WTC11 (cell line): ENCODE results near the gene MALAT1. TPM values are rescaled to one million over a fixed set of nuclear protein-coding genes. Genes with fewer than 3 reads are reported as not detected.

Experiments used
- ATAC-seq: fragments of 200-7000 bp; cut with Tn5 transposase; 2 replicates; pipeline ENCODE4 v1.10.0; 2021; ENCODE audit warnings: mild to moderate bottlenecking, moderate library complexity
- CTCF ChIA-PET: fragments of 300-600 bp; sonication (Branson Sonifier 250); formaldehyde crosslinking; loops from one replicate; lab custom pipeline; 2021; ENCODE audit warnings: antibody characterized with exemption; lab: Charles Lee
- POLR2A ChIA-PET: fragments of 350-600 bp; sonication (Branson Sonifier 250); formaldehyde crosslinking; loops from one replicate; lab custom pipeline; 2021; ENCODE audit warnings: antibody characterized with exemption; lab: Charles Lee
- DNase-seq: peaks from one replicate; pipeline ENCODE4 v3.0.0; 2021; ENCODE audit warnings: low spot score
- H3K27ac Mint-ChIP-seq: 2 replicates; pipeline ENCODE4 v1.8.0; 2021; ENCODE audit warnings: mixed read lengths
- H3K27me3 Mint-ChIP-seq: 2 replicates; pipeline ENCODE4 v1.8.0; 2021; ENCODE audit warnings: low read depth, mild to moderate bottlenecking, moderate library complexity, mixed read lengths
- H3K36me3 Mint-ChIP-seq: 2 replicates; pipeline ENCODE4 v1.8.0; 2021; ENCODE audit warnings: mixed read lengths
- H3K4me1 Mint-ChIP-seq: 2 replicates; pipeline ENCODE4 v1.8.0; 2022; ENCODE audit warnings: mixed read lengths
- H3K4me3 Mint-ChIP-seq: 2 replicates; pipeline ENCODE4 v1.8.0; 2021; ENCODE audit warnings: mild to moderate bottlenecking, moderate library complexity, mixed read lengths
- H3K9me3 Mint-ChIP-seq: 2 replicates; pipeline ENCODE4 v1.8.0; 2021; ENCODE audit warnings: mixed read lengths
- ARID4B ChIP-seq: sonication (generic); formaldehyde crosslinking; IDR thresholded peaks from 2 replicates; pipeline ENCODE4 v1.8.0; 2023; ENCODE audit warnings: missing genetic modification reagents, mild to moderate bottlenecking, borderline replicate concordance
- E2F5 ChIP-seq: sonication (generic); formaldehyde crosslinking; IDR thresholded peaks from 2 replicates; pipeline ENCODE4 v1.8.1; 2022; ENCODE audit warnings: mild to moderate bottlenecking, moderate library complexity, missing genetic modification reagents
- FOXK1 ChIP-seq: sonication (generic); formaldehyde crosslinking; IDR thresholded peaks from 2 replicates; pipeline ENCODE4 v1.8.0; 2022; ENCODE audit warnings: mild to moderate bottlenecking, moderate library complexity, missing genetic modification reagents
- NR1H2 ChIP-seq: sonication (generic); formaldehyde crosslinking; IDR thresholded peaks from 2 replicates; pipeline ENCODE4 v1.9.0; 2021; ENCODE audit warnings: mild to moderate bottlenecking, moderate library complexity, missing genetic modification reagents
- ZBTB43 ChIP-seq: sonication (generic); formaldehyde crosslinking; IDR thresholded peaks from 2 replicates; pipeline ENCODE4 v1.8.1; 2023; ENCODE audit warnings: mild to moderate bottlenecking, missing genetic modification reagents
- ZNF121 ChIP-seq: sonication (generic); formaldehyde crosslinking; IDR thresholded peaks from 2 replicates; pipeline ENCODE4 v1.8.0; 2023; ENCODE audit warnings: missing genetic modification reagents
- ZNF317 ChIP-seq: sonication (generic); formaldehyde crosslinking; IDR thresholded peaks from 2 replicates; pipeline ENCODE4 v1.8.1; 2023; ENCODE audit warnings: low read depth, mild to moderate bottlenecking, moderate library complexity, missing genetic modification reagents, borderline replicate concordance
- ZNF671 ChIP-seq: fragments of 250-450 bp; sonication (Bioruptor Pico); IDR thresholded peaks from 2 replicates; pipeline ENCODE4 v1.8.0; 2021; ENCODE audit warnings: mild to moderate bottlenecking
- total RNA-seq: library from RNA; stranded (reverse); gene quantifications from 3 replicates; pipeline ENCODE4 v1.2.3, GENCODE V29; 2021
- TF ChIP-seq, protein P1 (sequence below): fragments of 250-450 bp; sonication (Bioruptor Pico); IDR thresholded peaks from 2 replicates; pipeline ENCODE4 v1.9.0; 2021; ENCODE audit warnings: mild to moderate bottlenecking
- TF ChIP-seq, protein P2 (sequence below): sonication (generic); formaldehyde crosslinking; IDR thresholded peaks from 2 replicates; pipeline ENCODE4 v1.8.1; 2023; ENCODE audit warnings: mild to moderate bottlenecking, missing genetic modification reagents, borderline replicate concordance

The MALAT1 gene
- total RNA-seq, 1 experiment from 2014 or later, result 1,830 TPM

DNA sequence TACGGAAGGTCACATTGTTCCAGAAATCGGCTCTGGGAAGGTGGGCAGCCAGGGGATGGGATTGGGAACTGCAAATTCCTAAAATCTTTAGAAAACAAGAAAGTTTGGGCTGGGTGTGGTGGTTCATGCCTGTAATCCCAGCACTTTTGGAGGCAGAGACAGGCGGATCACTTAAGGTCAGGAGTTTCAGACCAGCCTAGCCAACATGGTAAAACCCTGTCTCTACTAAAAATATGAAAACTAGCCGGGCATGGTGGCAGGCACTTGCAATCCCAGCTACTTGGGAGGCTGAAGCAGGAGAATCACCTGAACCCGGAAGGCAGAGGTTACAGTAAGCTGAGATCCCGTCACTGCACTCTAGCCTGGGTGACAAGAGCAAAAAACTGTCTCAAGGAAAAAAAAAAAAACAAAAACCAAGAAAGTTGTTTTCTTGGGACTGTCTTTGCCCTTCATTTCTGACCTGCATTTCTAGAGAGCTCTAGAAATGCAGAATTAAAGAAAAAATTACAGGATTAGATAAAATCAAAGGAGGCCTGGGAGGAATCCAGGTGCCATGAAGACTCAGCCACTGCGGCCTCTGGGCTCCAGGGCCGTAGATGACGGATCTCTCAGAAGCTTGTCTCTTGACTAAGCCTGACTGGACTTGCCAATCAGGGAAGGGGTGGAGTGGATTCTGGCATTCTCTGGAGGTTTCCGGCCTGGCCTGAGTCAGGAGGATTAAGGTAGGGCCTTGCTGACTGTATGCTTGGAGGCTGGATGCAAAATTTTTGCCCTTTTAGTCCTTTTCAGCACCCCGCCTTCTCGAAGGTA is 5.3 kb upstream of the MALAT1 start:
- H3K36me3 Mint-ChIP-seq, result no peaks in the 10 kb centered on the region
- peaks cover 2% of the 10 kb centered on the region; the same call in 1 of the 2 replicates for H3K27me3 Mint-ChIP-seq
- H3K27ac Mint-ChIP-seq, result peak overlapping the region; percentile 86
- POLR2A ChIA-PET, result interaction anchor here (0.6 to 11.6 kb wide), 7 partner anchors 6 to 181 kb away, joined by 3 to 502 read pairs (median 8); partner anchors contain the start of genes MALAT1 and NEAT1
- no peak overlapping the region for H3K4me3 Mint-ChIP-seq
- TF ChIP-seq, protein P1, sequence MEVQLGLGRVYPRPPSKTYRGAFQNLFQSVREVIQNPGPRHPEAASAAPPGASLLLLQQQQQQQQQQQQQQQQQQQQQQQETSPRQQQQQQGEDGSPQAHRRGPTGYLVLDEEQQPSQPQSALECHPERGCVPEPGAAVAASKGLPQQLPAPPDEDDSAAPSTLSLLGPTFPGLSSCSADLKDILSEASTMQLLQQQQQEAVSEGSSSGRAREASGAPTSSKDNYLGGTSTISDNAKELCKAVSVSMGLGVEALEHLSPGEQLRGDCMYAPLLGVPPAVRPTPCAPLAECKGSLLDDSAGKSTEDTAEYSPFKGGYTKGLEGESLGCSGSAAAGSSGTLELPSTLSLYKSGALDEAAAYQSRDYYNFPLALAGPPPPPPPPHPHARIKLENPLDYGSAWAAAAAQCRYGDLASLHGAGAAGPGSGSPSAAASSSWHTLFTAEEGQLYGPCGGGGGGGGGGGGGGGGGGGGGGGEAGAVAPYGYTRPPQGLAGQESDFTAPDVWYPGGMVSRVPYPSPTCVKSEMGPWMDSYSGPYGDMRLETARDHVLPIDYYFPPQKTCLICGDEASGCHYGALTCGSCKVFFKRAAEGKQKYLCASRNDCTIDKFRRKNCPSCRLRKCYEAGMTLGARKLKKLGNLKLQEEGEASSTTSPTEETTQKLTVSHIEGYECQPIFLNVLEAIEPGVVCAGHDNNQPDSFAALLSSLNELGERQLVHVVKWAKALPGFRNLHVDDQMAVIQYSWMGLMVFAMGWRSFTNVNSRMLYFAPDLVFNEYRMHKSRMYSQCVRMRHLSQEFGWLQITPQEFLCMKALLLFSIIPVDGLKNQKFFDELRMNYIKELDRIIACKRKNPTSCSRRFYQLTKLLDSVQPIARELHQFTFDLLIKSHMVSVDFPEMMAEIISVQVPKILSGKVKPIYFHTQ (CRISPR knock-in tag), result no peak
- no peak for TF ChIP-seq ZNF317
- no peak for ATAC-seq
- CTCF ChIA-PET, result interaction anchor here (0.5 to 8.9 kb wide), 10 partner anchors 15 to 243 kb away, joined by 3 to 129 read pairs (median 4); no protein-coding TSS in a partner anchor
- peaks cover 75% of the 10 kb centered on the region for H3K4me1 Mint-ChIP-seq
- H3K9me3 Mint-ChIP-seq, result no peaks in the 10 kb centered on the region
- DNase-seq, result peak; percentile 29

DNA sequence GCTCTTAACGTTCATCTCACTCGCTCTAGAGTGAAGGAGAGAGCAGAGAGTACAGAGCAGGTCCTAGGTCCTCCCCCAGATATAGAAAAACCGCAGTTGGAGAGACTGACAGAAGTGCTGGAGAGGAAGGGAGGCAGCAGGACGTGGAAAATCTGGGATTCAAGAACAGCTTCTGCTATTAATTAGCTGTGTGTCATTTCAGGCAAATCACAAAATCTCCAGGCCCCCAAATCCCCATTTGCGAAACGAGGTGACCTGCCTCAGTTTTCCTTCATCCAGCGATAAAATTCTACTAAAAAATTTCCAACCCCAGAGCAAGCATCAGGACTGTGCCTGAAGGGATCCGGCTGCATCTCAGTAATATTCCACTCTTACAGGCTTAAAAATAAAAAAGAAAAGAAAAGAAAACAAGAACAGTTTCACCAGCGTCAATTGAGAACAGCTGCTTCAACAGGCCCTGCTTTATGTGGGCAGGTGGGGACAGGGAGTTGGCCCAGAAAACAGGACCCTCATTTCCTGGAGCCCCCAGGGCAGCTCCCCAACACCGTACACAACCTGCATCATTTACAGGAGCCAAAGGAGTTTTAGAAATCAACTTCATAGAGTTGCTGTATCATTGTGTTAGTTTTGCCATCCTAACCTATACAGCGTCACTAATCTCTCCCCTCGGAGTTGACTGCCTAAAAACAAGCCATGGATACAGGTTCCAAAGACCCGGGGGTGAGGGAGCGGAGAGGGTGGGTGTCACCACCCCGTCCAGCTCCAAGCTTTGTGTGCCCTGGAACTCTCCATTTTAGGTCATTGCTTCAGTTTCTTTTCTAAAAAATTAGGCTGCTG is 2.3 kb upstream of the MALAT1 start:
- Mint-ChIP-seq H3K4me3 (peak overlapping the region; percentile 63), H3K4me1 (peaks cover 47% of the 10 kb centered on the region), H3K27me3 (no peaks in the 10 kb centered on the region), H3K36me3 (no peaks in the 10 kb centered on the region), H3K27ac (peak overlapping the region; percentile 97), H3K9me3 (no peaks in the 10 kb centered on the region)
- POLR2A ChIA-PET, result interaction anchor here (0.7 to 8.3 kb wide), 17 partner anchors 8 to 180 kb away, joined by 3 to 502 read pairs (median 10); partner anchors contain the start of genes FAM89B and NEAT1
- DNase-seq (no peak), ATAC-seq (no peak)
- no peak for TF ChIP-seq ZNF121 (CRISPR knock-in tag)
- CTCF ChIA-PET, result interaction anchor here (0.7 to 4.8 kb wide), 17 partner anchors 8 to 97 kb away, joined by 3 to 47 read pairs (median 4); partner anchors contain the start of gene NEAT1

- peak; percentile 98 for DNase-seq
- ChIA-PET CTCF (interaction anchor here (0.7 to 4.8 kb wide), 17 partner anchors 8 to 96 kb away, joined by 3 to 47 read pairs (median 4); partner anchors contain the start of gene NEAT1), POLR2A (interaction anchor here (0.6 to 8.3 kb wide), 21 partner anchors 9 to 1281 kb away, joined by 3 to 502 read pairs (median 8); partner anchors contain the start of genes FAM89B and NEAT1)
- Mint-ChIP-seq H3K27me3 (no peaks in the 10 kb centered on the region), H3K4me3 (peak overlapping the region; percentile 63), H3K4me1 (peaks cover 39% of the 10 kb centered on the region), H3K27ac (peak overlapping the region; percentile 97), H3K36me3 (no peaks in the 10 kb centered on the region), H3K9me3 (no peaks in the 10 kb centered on the region)
- peak; percentile 89 for ATAC-seq
- TF ChIP-seq ZNF671 (no peak), ARID4B (CRISPR knock-in tag) (0 out of 2 replicates have a peak, but pooled peaks have one; percentile 73), E2F5 (CRISPR knock-in tag) (peak; percentile 85), FOXK1 (peak; percentile 74), ZBTB43 (CRISPR knock-in tag) (no peak), NR1H2 (CRISPR knock-in tag) (no peak)
- TF ChIP-seq, protein P2, sequence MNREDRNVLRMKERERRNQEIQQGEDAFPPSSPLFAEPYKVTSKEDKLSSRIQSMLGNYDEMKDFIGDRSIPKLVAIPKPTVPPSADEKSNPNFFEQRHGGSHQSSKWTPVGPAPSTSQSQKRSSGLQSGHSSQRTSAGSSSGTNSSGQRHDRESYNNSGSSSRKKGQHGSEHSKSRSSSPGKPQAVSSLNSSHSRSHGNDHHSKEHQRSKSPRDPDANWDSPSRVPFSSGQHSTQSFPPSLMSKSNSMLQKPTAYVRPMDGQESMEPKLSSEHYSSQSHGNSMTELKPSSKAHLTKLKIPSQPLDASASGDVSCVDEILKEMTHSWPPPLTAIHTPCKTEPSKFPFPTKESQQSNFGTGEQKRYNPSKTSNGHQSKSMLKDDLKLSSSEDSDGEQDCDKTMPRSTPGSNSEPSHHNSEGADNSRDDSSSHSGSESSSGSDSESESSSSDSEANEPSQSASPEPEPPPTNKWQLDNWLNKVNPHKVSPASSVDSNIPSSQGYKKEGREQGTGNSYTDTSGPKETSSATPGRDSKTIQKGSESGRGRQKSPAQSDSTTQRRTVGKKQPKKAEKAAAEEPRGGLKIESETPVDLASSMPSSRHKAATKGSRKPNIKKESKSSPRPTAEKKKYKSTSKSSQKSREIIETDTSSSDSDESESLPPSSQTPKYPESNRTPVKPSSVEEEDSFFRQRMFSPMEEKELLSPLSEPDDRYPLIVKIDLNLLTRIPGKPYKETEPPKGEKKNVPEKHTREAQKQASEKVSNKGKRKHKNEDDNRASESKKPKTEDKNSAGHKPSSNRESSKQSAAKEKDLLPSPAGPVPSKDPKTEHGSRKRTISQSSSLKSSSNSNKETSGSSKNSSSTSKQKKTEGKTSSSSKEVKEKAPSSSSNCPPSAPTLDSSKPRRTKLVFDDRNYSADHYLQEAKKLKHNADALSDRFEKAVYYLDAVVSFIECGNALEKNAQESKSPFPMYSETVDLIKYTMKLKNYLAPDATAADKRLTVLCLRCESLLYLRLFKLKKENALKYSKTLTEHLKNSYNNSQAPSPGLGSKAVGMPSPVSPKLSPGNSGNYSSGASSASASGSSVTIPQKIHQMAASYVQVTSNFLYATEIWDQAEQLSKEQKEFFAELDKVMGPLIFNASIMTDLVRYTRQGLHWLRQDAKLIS (CRISPR knock-in tag), result no peak; the same call in 1 of the 2 replicates
Measured at GRCh38 chr11:65497141-65498041, 1.5 kb upstream of the MALAT1 start.
